ENCODE measurements around the gene ACOT2. TPM values are rescaled to one million over a fixed set of nuclear protein-coding genes. Genes with fewer than 3 reads are reported as not detected.

ACOT2 gene
- total RNA-seq, 4 donors from 2014 or later: 4.0 to 23.3 (median 13.8) TPM

- Histone ChIP-seq H3K4me3 (no peak overlapping the region), H3K4me1 (peaks cover 0 to 18% (median 5%) of the 10 kb centered on the region in 3 donors), H3K27ac (no peak overlapping the region), H3K27me3 (no peaks in the 10 kb centered on the region), H3K9me3 (no peaks in the 10 kb centered on the region), H3K36me3 (no peaks in the 10 kb centered on the region)
- no peak for DNase-seq
- intact Hi-C loops (cut with DNase I): no loop called here
- 84 to 89% methylated on average over 6 to 9 of the region's 9 CpGs for WGBS, 2 donors
- no peak for TF ChIP-seq CTCF (IDR thresholded peaks at IDR 0.05)
- no peak for TF ChIP-seq POLR2A (IDR thresholded peaks at IDR 0.05)
Measured at GRCh38 chr14:73594491-73594890, 25.5 kb downstream of the ACOT2 start.

GRCh38 chr14:73599499-73599898 lies 30.5 kb downstream of the ACOT2 start:
- no peaks in the 10 kb centered on the region for H3K9me3 ChIP-seq
- no peak overlapping the region for H3K4me3 ChIP-seq
- H3K36me3 ChIP-seq: no peaks in the 10 kb centered on the region
- no peak for DNase-seq
- no peak for TF ChIP-seq CTCF (IDR thresholded peaks at IDR 0.05)
- no peak for TF ChIP-seq POLR2A (IDR thresholded peaks at IDR 0.05)
- H3K27ac ChIP-seq: no peak overlapping the region
- H3K4me1 ChIP-seq: no peaks in the 10 kb centered on the region
- intact Hi-C loops (cut with DNase I): no loop called here
- no peaks in the 10 kb centered on the region for H3K27me3 ChIP-seq

GRCh38 chr14:73602994-73603393 lies 34.0 kb downstream of the ACOT2 start:
- TF ChIP-seq POLR2A (IDR thresholded peaks at IDR 0.05): no peak
- TF ChIP-seq CTCF (IDR thresholded peaks at IDR 0.05): no peak
- intact Hi-C loops (cut with DNase I): no loop called here
- DNase-seq: no peak
- Histone ChIP-seq H3K27me3 (no peaks in the 10 kb centered on the region), H3K9me3 (no peaks in the 10 kb centered on the region), H3K4me1 (no peaks in the 10 kb centered on the region), H3K27ac (no peak overlapping the region), H3K4me3 (no peak overlapping the region), H3K36me3 (no peaks in the 10 kb centered on the region)
- 46 to 67% methylated on average over 3 of the region's 3 CpGs for WGBS, 2 donors

GRCh38 chr14:73606271-73606670 lies 37.3 kb downstream of the ACOT2 start:
- TF ChIP-seq CTCF (IDR thresholded peaks at IDR 0.05) (no peak), POLR2A (IDR thresholded peaks at IDR 0.05) (no peak)
- intact Hi-C loops (cut with DNase I): no loop called here
- H3K4me1 ChIP-seq: peaks cover 0 to 6% (median 0%) of the 10 kb centered on the region in 3 donors
- H3K36me3 ChIP-seq: no peaks in the 10 kb centered on the region
- no peaks in the 10 kb centered on the region for H3K27me3 ChIP-seq
- H3K27ac ChIP-seq: no peak overlapping the region
- no peaks in the 10 kb centered on the region for H3K9me3 ChIP-seq
- H3K4me3 ChIP-seq: no peak overlapping the region
- 87 to 94% methylated on average over 3 of the region's 3 CpGs for WGBS, 2 donors
- no peak for DNase-seq

- 65 to 67% methylated on average over 1 of the region's 1 CpG for WGBS, 2 donors
- TF ChIP-seq POLR2A (IDR thresholded peaks at IDR 0.05) (no peak), CTCF (IDR thresholded peaks at IDR 0.05) (no peak)
- no peaks in the 10 kb centered on the region for H3K36me3 ChIP-seq
Measured at GRCh38 chr14:73607241-73607640, 38.2 kb downstream of the ACOT2 start.

More at GRCh38 chr14:73607241-73607640, 38.2 kb downstream of the ACOT2 start:
- no peaks in the 10 kb centered on the region for H3K27me3 ChIP-seq
- DNase-seq: no peak
- intact Hi-C loops (cut with DNase I): no loop called here
- no peak overlapping the region for H3K27ac ChIP-seq
- no peaks in the 10 kb centered on the region for H3K9me3 ChIP-seq
- peaks cover 0 to 15% (median 0%) of the 10 kb centered on the region in 3 donors for H3K4me1 ChIP-seq
- no peak overlapping the region for H3K4me3 ChIP-seq

Data from esophagus squamous epithelium (tissue), 5 donors.